NB4 (cell line): ENCODE data around the gene STAB1.

Experiments
- CTCF ChIP-seq: IDR thresholded peaks from one replicate; pipeline ENCODE4 v1.5.1; 2012; ENCODE audit warnings: low read depth, low read length
- POLR2A ChIP-seq: IDR thresholded peaks from 2 replicates; pipeline ENCODE4 v1.6.1; 2011; ENCODE audit warnings: mild to moderate bottlenecking; ENCODE audit not compliant: insufficient read length; ENCODE audit errors: extremely low read depth
- TF ChIP-seq, protein P1 (sequence below): IDR thresholded peaks from 2 replicates; pipeline ENCODE4 v1.6.1; 2011; ENCODE audit warnings: low read depth, low read length

DNA sequence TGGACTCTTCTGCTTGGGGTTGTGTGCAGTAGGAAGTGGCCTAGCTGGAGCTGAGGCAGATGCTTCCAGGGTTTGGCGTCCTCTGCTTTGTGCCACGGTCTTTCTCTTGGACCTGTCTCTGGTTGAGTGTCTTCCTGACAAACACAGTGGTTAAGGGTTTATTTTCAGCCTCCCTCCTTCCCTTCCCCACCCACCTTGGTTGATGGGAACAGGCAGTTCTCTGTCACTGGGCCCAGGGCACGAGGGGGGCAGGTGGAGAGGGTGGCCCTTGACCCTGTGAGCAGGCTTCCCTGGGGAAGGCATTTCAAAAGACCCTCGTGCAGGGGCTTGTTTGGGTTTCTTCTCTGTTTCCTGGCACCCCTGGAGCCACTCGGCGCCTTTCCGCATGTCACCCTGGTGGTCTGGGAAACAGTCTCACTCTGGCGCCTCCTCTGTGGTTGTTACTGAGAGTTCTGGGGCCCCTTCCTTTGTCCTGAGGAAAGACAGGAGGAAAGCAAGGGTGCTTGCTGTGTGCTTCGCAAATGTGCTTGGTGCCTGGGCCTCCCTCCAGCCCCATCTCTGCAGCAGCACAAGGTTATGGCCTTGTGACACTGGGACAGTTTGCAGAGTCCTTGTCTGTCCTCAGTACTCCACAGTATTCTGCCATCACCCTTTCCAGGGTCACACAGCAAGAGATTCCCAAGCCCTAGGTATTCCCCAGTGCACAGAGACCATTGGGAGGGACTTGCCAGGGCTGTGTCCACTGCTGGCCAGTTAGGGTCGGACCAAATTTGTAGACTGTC lies 10.3 kb upstream of the STAB1 start:
- no peak for TF ChIP-seq CTCF
- TF ChIP-seq, protein P1, sequence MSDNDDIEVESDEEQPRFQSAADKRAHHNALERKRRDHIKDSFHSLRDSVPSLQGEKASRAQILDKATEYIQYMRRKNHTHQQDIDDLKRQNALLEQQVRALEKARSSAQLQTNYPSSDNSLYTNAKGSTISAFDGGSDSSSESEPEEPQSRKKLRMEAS: no peak
- no peak for TF ChIP-seq POLR2A
